Measurements from ENCODE around the gene ATAD3B.

ATAD3B gene

GRCh38 chr1:1441002-1441888 is 30.3 kb upstream of the ATAD3B start (continued):
- TF ChIP-seq ZNF391 (tag by site-specific recombination; IDR thresholded peaks at IDR 0.05; ENCODE audit: borderline replicate concordance, low read depth) = no peak
- TF ChIP-seq ZNF548 (tag by site-specific recombination; IDR thresholded peaks at IDR 0.05) = no peak
- TF ChIP-seq YY1 (tag by site-specific recombination; IDR thresholded peaks at IDR 0.05) = no peak
- no peak for TF ChIP-seq ZNF202 (tag by site-specific recombination; IDR thresholded peaks at IDR 0.05; ENCODE audit: borderline replicate concordance)
- no peak for TF ChIP-seq KLF17 (tag by site-specific recombination; IDR thresholded peaks at IDR 0.05)
- 0 out of 2 replicates have a peak, but pooled peaks have one; percentile 19 for TF ChIP-seq ZXDB (tag by site-specific recombination; IDR thresholded peaks at IDR 0.05)
- no peak for TF ChIP-seq ZFP37 (tag by site-specific recombination; IDR thresholded peaks at IDR 0.05)
- no peak for TF ChIP-seq ZNF426 (tag by site-specific recombination; IDR thresholded peaks at IDR 0.05)
- TF ChIP-seq ZNF621 (tag by site-specific recombination; IDR thresholded peaks at IDR 0.05) = no peak
- no peak for TF ChIP-seq TCF7L2 (IDR thresholded peaks at IDR 0.05; ENCODE audit: borderline replicate concordance, low read depth, low read length)
- TF ChIP-seq ZNF529 (tag by site-specific recombination; IDR thresholded peaks at IDR 0.05; ENCODE audit: insufficient replicate concordance) = no peak
- TF ChIP-seq ZBTB7A (tag by site-specific recombination; IDR thresholded peaks at IDR 0.05; ENCODE audit: low read depth) = no peak
- TF ChIP-seq GLIS2 (tag by site-specific recombination; IDR thresholded peaks at IDR 0.05) = peak; percentile 89
- TF ChIP-seq, protein P1, sequence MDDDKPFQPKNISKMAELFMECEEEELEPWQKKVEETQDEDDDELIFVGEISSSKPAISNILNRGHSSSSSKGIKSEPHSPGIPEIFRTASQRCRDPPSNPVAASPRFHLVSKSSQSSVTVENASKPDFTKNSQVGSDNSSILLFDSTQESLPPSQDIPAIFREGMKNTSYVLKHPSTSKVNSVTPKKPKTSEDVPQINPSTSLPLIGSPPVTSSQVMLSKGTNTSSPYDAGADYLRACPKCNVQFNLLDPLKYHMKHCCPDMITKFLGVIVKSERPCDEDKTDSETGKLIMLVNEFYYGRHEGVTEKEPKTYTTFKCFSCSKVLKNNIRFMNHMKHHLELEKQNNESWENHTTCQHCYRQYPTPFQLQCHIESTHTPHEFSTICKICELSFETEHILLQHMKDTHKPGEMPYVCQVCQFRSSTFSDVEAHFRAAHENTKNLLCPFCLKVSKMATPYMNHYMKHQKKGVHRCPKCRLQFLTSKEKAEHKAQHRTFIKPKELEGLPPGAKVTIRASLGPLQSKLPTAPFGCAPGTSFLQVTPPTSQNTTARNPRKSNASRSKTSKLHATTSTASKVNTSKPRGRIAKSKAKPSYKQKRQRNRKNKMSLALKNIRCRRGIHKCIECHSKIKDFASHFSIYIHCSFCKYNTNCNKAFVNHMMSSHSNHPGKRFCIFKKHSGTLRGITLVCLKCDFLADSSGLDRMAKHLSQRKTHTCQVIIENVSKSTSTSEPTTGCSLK (tag by site-specific recombination; IDR thresholded peaks at IDR 0.05) = no peak
- TF ChIP-seq ZNF660 (tag by site-specific recombination; IDR thresholded peaks at IDR 0.05) = no peak
- TF ChIP-seq ZNF133 (tag by site-specific recombination; IDR thresholded peaks at IDR 0.05) = no peak
- no peak for TF ChIP-seq ZNF112 (tag by site-specific recombination; IDR thresholded peaks at IDR 0.05)
- no peak for TF ChIP-seq GFI1B (tag by site-specific recombination; IDR thresholded peaks at IDR 0.05)
- TF ChIP-seq HOXD13 (CRISPR knock-in tag; IDR thresholded peaks at IDR 0.05; ENCODE audit: borderline replicate concordance) = no peak
- TF ChIP-seq ZBTB48 (tag by site-specific recombination; IDR thresholded peaks at IDR 0.05) = peak; percentile 47; the same call in 1 of the 2 replicates
- 0 out of 2 replicates have a peak, but pooled peaks have one; percentile 24 for TF ChIP-seq YY2 (tag by site-specific recombination; IDR thresholded peaks at IDR 0.05)
- TF ChIP-seq, protein P2, sequence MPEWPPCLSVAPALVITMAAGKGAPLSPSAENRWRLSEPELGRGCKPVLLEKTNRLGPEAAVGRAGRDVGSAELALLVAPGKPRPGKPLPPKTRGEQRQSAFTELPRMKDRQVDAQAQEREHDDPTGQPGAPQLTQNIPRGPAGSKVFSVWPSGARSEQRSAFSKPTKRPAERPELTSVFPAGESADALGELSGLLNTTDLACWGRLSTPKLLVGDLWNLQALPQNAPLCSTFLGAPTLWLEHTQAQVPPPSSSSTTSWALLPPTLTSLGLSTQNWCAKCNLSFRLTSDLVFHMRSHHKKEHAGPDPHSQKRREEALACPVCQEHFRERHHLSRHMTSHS (tag by site-specific recombination; IDR thresholded peaks at IDR 0.05) = no peak
- TF ChIP-seq ZBTB8A (tag by site-specific recombination; IDR thresholded peaks at IDR 0.05) = peak; percentile 51
- no peak for TF ChIP-seq IKZF3 (tag by site-specific recombination; IDR thresholded peaks at IDR 0.05)
- TF ChIP-seq ZNF37A (tag by site-specific recombination; IDR thresholded peaks at IDR 0.05) = no peak
- TF ChIP-seq, protein P3, sequence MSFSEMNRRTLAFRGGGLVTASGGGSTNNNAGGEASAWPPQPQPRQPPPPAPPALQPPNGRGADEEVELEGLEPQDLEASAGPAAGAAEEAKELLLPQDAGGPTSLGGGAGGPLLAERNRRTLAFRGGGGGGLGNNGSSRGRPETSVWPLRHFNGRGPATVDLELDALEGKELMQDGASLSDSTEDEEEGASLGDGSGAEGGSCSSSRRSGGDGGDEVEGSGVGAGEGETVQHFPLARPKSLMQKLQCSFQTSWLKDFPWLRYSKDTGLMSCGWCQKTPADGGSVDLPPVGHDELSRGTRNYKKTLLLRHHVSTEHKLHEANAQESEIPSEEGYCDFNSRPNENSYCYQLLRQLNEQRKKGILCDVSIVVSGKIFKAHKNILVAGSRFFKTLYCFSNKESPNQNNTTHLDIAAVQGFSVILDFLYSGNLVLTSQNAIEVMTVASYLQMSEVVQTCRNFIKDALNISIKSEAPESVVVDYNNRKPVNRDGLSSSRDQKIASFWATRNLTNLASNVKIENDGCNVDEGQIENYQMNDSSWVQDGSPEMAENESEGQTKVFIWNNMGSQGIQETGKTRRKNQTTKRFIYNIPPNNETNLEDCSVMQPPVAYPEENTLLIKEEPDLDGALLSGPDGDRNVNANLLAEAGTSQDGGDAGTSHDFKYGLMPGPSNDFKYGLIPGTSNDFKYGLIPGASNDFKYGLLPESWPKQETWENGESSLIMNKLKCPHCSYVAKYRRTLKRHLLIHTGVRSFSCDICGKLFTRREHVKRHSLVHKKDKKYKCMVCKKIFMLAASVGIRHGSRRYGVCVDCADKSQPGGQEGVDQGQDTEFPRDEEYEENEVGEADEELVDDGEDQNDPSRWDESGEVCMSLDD (tag by site-specific recombination; IDR thresholded peaks at IDR 0.05) = peak; percentile 74; the same call in 1 of the 2 replicates
- no peak for TF ChIP-seq ZNF629 (tag by site-specific recombination; IDR thresholded peaks at IDR 0.05)
- TF ChIP-seq ZNF184 (tag by site-specific recombination; IDR thresholded peaks at IDR 0.05) = no peak
- TF ChIP-seq ZNF837 (tag by site-specific recombination; IDR thresholded peaks at IDR 0.05) = no peak
- no peak for TF ChIP-seq ZNF521 (tag by site-specific recombination; IDR thresholded peaks at IDR 0.05)
- no peak for TF ChIP-seq ZNF157 (tag by site-specific recombination; IDR thresholded peaks at IDR 0.05)
- no peak for TF ChIP-seq ZNF544 (tag by site-specific recombination; IDR thresholded peaks at IDR 0.05)
- no peak for TF ChIP-seq ZNF394 (tag by site-specific recombination; IDR thresholded peaks at IDR 0.05; ENCODE audit: borderline replicate concordance)
- no peak for TF ChIP-seq ZNF416 (tag by site-specific recombination; IDR thresholded peaks at IDR 0.05)
- no peak for TF ChIP-seq RBAK (tag by site-specific recombination; IDR thresholded peaks at IDR 0.05)
- TF ChIP-seq ZNF561 (tag by site-specific recombination; IDR thresholded peaks at IDR 0.05; ENCODE audit: borderline replicate concordance) = no peak

Measured in HEK293 (cell line).